HEK293 (cell line): ENCODE results near the gene PLCL1.

Experiments used
- CTCF ChIA-PET: fragments of 350-600 bp; formaldehyde crosslinking; extraction: SDS; loops from one replicate; lab custom pipeline; 2021; ENCODE audit warnings: antibody characterized with exemption; lab: Yijun Ruan, JAX
- POLR2A ChIA-PET: fragments of 300-600 bp; formaldehyde crosslinking; extraction: SDS; loops from one replicate; lab custom pipeline; 2020; ENCODE audit warnings: antibody characterized with exemption, inconsistent platforms; lab: Yijun Ruan, JAX
- H3K27ac ChIP-seq: fragments of 200-500 bp; sonication (Bioruptor generic); 2 replicates; pipeline ENCODE4 v1.5.1; 2014; ENCODE audit warnings: low read depth, low read length, control low read depth, inconsistent platforms; ENCODE audit errors: extremely low read depth
- H3K36me3 ChIP-seq, 2 experiments: fragments of 200-500 bp in 1 of 2; sonication (Bioruptor generic) in 1 of 2; 1 replicate in 1 of 2; 2 replicates in 1 of 2; pipeline ENCODE4 v1.5.1; 2014 to 2017; ENCODE audit warnings: inconsistent platforms in 2 of 2, low read length in 2 of 2; ENCODE audit not compliant: control insufficient read depth in 2 of 2, insufficient read depth in 1 of 2
- H3K4me1 ChIP-seq: fragments of 200-500 bp; sonication (Bioruptor generic); 2 replicates; pipeline ENCODE4 v1.5.1; 2014; ENCODE audit warnings: mild to moderate bottlenecking, low read length, inconsistent platforms; ENCODE audit not compliant: control insufficient read depth, insufficient read depth
- H3K4me3 ChIP-seq: 2 replicates; pipeline ENCODE4 v1.5.1; 2011; ENCODE audit warnings: low read depth, mild to moderate bottlenecking, control low read depth, low read length, moderate library complexity
- H3K9me3 ChIP-seq: fragments of 200-500 bp; sonication (Bioruptor generic); 2 replicates; pipeline ENCODE4 v1.5.1; 2014; ENCODE audit warnings: low read depth, low read length, inconsistent platforms; ENCODE audit not compliant: control insufficient read depth, insufficient read depth
- OSR2 ChIP-seq: fragments of 450-650 bp; formaldehyde crosslinking; IDR thresholded peaks from 2 replicates; pipeline ENCODE4 v1.5.1; 2016; ENCODE audit warnings: missing biosample characterization, missing genetic modification characterization
- SP3 ChIP-seq: fragments of 450-650 bp; formaldehyde crosslinking; IDR thresholded peaks from 2 replicates; pipeline ENCODE4 v1.5.1; 2016; ENCODE audit warnings: missing biosample characterization, missing genetic modification characterization
- YY2 ChIP-seq: fragments of 450-650 bp; formaldehyde crosslinking; IDR thresholded peaks from 2 replicates; pipeline ENCODE4 v1.5.1; 2016; ENCODE audit warnings: missing biosample characterization, missing genetic modification characterization
- ZBTB17 ChIP-seq: fragments of 450-650 bp; formaldehyde crosslinking; IDR thresholded peaks from 2 replicates; pipeline ENCODE4 v1.5.1; 2016; ENCODE audit warnings: missing biosample characterization, missing genetic modification characterization
- ZEB2 ChIP-seq: fragments of 450-650 bp; formaldehyde crosslinking; IDR thresholded peaks from 2 replicates; pipeline ENCODE4 v1.5.1; 2016; ENCODE audit warnings: missing biosample characterization, missing genetic modification characterization
- ZFP69B ChIP-seq: fragments of 450-650 bp; formaldehyde crosslinking; IDR thresholded peaks from 2 replicates; pipeline ENCODE4 v1.5.1; 2016; ENCODE audit warnings: missing biosample characterization, missing genetic modification characterization
- ZNF112 ChIP-seq: fragments of 450-650 bp; formaldehyde crosslinking; IDR thresholded peaks from 2 replicates; pipeline ENCODE4 v1.5.0; 2017; ENCODE audit warnings: missing biosample characterization, missing genetic modification characterization
- ZNF169 ChIP-seq: fragments of 450-650 bp; formaldehyde crosslinking; IDR thresholded peaks from 2 replicates; pipeline ENCODE4 v1.5.1; 2016; ENCODE audit warnings: missing biosample characterization, missing genetic modification characterization
- ZNF2 ChIP-seq: fragments of 450-650 bp; formaldehyde crosslinking; IDR thresholded peaks from 2 replicates; pipeline ENCODE4 v1.5.1; 2016; ENCODE audit warnings: missing biosample characterization, missing genetic modification characterization
- ZNF404 ChIP-seq: fragments of 450-650 bp; formaldehyde crosslinking; IDR thresholded peaks from 2 replicates; pipeline ENCODE4 v1.5.1; 2017; ENCODE audit warnings: missing biosample characterization, missing genetic modification characterization
- ZNF426 ChIP-seq: fragments of 450-650 bp; formaldehyde crosslinking; IDR thresholded peaks from 2 replicates; pipeline ENCODE4 v1.5.1; 2017; ENCODE audit warnings: missing biosample characterization, missing genetic modification characterization, mild to moderate bottlenecking, inconsistent platforms, moderate library complexity
- ZNF433 ChIP-seq: fragments of 450-650 bp; formaldehyde crosslinking; IDR thresholded peaks from 2 replicates; pipeline ENCODE4 v1.5.1; 2016; ENCODE audit warnings: missing biosample characterization, missing genetic modification characterization, low read depth
- ZNF654 ChIP-seq: fragments of 450-650 bp; formaldehyde crosslinking; IDR thresholded peaks from 2 replicates; pipeline ENCODE4 v1.5.1; 2016; ENCODE audit warnings: low read depth, missing biosample characterization, missing genetic modification characterization
- ZNF658 ChIP-seq: fragments of 450-650 bp; formaldehyde crosslinking; IDR thresholded peaks from 2 replicates; pipeline ENCODE4; 2016; ENCODE audit warnings: missing biosample characterization, missing genetic modification characterization
- ZSCAN23 ChIP-seq: fragments of 450-650 bp; formaldehyde crosslinking; IDR thresholded peaks from 2 replicates; pipeline ENCODE4 v1.5.1; 2016; ENCODE audit warnings: missing biosample characterization, missing genetic modification characterization
- ZSCAN30 ChIP-seq: fragments of 450-650 bp; IDR thresholded peaks from 2 replicates; pipeline ENCODE4 v1.5.1; 2018; ENCODE audit warnings: missing biosample characterization, mild to moderate bottlenecking, missing genetic modification characterization, moderate library complexity
- TF ChIP-seq, protein P1 (sequence below): fragments of 450-650 bp; formaldehyde crosslinking; IDR thresholded peaks from 2 replicates; pipeline ENCODE4 v1.5.1; 2016; ENCODE audit warnings: missing biosample characterization, missing genetic modification characterization
- TF ChIP-seq, protein P2 (sequence below): fragments of 450-650 bp; formaldehyde crosslinking; IDR thresholded peaks from 2 replicates; pipeline ENCODE4 v1.5.1; 2016; ENCODE audit warnings: missing biosample characterization, missing genetic modification characterization
- TF ChIP-seq, protein P3 (sequence below): fragments of 450-650 bp; formaldehyde crosslinking; IDR thresholded peaks from 2 replicates; pipeline ENCODE4 v1.5.1; 2016; ENCODE audit warnings: missing biosample characterization, missing genetic modification characterization
- TF ChIP-seq, protein P4 (sequence below): fragments of 450-650 bp; formaldehyde crosslinking; IDR thresholded peaks from 2 replicates; pipeline ENCODE4 v1.5.1; 2016; ENCODE audit warnings: missing biosample characterization, missing genetic modification characterization, low read depth

PLCL1 gene

DNA sequence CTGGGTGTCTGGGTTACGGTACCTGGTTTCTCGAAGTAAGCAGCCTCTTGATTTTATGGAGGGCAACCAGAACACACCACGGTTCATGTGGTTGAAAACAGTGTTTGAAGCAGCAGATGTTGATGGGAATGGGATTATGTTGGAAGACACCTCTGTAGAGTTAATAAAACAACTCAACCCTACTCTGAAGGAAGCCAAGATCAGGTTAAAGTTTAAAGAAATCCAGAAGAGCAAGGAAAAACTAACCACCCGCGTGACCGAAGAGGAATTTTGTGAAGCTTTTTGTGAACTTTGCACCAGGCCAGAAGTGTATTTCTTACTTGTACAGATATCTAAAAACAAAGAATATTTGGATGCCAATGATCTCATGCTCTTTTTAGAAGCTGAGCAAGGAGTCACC, 279.8 kb downstream of the PLCL1 start:
- CTCF ChIA-PET: no interaction called here
- TF ChIP-seq, protein P1, sequence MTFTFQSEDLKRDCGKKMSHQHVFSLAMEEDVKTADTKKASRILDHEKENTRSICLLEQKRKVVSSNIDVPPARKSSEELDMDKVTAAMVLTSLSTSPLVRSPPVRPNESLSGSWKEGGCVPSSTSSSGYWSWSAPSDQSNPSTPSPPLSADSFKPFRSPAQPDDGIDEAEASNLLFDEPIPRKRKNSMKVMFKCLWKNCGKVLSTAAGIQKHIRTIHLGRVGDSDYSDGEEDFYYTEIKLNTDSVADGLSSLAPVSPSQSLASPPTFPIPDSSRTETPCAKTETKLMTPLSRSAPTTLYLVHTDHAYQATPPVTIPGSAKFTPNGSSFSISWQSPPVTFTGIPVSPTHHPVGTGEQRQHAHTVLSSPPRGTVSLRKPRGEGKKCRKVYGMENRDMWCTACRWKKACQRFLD (tag by site-specific recombination): no peak
- TF ChIP-seq ZBTB17 (tag by site-specific recombination): no peak
- no peak for TF ChIP-seq ZEB2 (tag by site-specific recombination)
- no peak for TF ChIP-seq ZNF433 (tag by site-specific recombination)
- TF ChIP-seq ZSCAN30 (tag by site-specific recombination): no peak
- no peak for TF ChIP-seq ZNF169 (tag by site-specific recombination)
- no peak for TF ChIP-seq ZNF404 (tag by site-specific recombination)
- no peak for TF ChIP-seq OSR2 (tag by site-specific recombination)
- TF ChIP-seq, all 188 proteins: peak for 0
- H3K4me1 ChIP-seq: no peaks in the 10 kb centered on the region
- H3K27ac ChIP-seq: no peak overlapping the region
- POLR2A ChIA-PET: no interaction called here
- H3K4me3 ChIP-seq: no peak overlapping the region
- H3K36me3 ChIP-seq: no peaks in the 10 kb centered on the region
- no peaks in the 10 kb centered on the region for H3K9me3 ChIP-seq

DNA sequence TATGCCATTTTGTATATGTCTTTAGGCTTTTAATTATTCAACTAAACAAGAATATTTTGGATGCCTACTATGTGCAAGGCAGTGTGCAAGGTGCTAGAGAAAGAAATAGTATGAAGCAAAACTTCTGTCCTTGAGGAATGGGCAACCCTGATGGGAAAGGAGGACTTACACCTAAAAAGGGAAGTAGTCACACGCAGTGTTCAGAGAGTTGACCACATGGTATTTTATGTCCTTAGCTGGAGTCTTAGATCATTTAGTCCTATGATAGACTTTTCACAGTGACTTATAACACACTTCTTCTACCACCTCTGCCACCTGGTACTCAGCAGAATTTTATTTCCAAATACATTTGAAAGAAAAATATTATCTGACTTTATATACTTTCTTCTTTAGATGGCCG, 291.6 kb downstream of the PLCL1 start:
- TF ChIP-seq ZNF654 (tag by site-specific recombination): no peak
- TF ChIP-seq, protein P2, sequence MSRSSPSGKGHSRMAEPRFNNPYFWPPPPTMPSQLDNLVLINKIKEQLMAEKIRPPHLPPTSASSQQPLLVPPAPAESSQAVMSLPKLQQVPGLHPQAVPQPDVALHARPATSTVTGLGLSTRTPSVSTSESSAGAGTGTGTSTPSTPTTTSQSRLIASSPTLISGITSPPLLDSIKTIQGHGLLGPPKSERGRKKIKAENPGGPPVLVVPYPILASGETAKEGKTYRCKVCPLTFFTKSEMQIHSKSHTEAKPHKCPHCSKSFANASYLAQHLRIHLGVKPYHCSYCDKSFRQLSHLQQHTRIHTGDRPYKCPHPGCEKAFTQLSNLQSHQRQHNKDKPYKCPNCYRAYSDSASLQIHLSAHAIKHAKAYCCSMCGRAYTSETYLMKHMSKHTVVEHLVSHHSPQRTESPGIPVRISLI (tag by site-specific recombination): no peak
- TF ChIP-seq, all 188 proteins: peak for 0
- Histone ChIP-seq H3K36me3 (no peaks in the 10 kb centered on the region), H3K9me3 (no peaks in the 10 kb centered on the region), H3K27ac (no peak overlapping the region), H3K4me1 (no peaks in the 10 kb centered on the region), H3K4me3 (no peak overlapping the region)
- POLR2A ChIA-PET: no interaction called here
- CTCF ChIA-PET: no interaction called here

DNA sequence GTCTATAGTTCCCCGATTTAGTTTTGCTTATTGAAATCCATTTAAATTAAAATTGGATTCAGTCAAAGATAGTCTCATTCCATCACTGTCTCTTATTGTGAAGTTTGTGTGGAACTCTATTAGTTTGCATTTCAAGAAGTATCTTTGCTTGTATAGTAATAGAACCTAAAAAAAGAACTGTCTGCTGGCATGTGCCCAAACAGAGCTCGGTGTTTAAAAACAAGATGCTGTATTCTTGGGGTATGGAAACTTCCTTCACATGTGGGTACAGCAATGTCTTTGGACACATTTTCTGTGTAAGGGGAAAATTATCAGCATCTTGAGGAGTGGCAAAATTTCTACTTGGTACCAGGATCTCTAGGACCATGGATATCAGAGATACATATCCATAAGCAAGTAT, 292.6 kb downstream of the PLCL1 start:
- Histone ChIP-seq H3K4me3 (no peak overlapping the region), H3K9me3 (no peaks in the 10 kb centered on the region), H3K36me3 (no peaks in the 10 kb centered on the region), H3K4me1 (no peaks in the 10 kb centered on the region), H3K27ac (no peak overlapping the region)
- ChIA-PET CTCF (interaction anchor here (1.8 kb wide), 1 partner anchor 8 kb away, joined by 5 read pairs; no protein-coding TSS in a partner anchor), POLR2A (no interaction called here)
- TF ChIP-seq ZNF112 (tag by site-specific recombination) (no peak), YY2 (no peak), ZNF658 (no peak), SP3 (no peak), ZFP69B (tag by site-specific recombination) (no peak), ZNF426 (tag by site-specific recombination) (no peak), ZSCAN23 (tag by site-specific recombination) (no peak), ZNF2 (tag by site-specific recombination) (no peak)
- TF ChIP-seq, protein P3, sequence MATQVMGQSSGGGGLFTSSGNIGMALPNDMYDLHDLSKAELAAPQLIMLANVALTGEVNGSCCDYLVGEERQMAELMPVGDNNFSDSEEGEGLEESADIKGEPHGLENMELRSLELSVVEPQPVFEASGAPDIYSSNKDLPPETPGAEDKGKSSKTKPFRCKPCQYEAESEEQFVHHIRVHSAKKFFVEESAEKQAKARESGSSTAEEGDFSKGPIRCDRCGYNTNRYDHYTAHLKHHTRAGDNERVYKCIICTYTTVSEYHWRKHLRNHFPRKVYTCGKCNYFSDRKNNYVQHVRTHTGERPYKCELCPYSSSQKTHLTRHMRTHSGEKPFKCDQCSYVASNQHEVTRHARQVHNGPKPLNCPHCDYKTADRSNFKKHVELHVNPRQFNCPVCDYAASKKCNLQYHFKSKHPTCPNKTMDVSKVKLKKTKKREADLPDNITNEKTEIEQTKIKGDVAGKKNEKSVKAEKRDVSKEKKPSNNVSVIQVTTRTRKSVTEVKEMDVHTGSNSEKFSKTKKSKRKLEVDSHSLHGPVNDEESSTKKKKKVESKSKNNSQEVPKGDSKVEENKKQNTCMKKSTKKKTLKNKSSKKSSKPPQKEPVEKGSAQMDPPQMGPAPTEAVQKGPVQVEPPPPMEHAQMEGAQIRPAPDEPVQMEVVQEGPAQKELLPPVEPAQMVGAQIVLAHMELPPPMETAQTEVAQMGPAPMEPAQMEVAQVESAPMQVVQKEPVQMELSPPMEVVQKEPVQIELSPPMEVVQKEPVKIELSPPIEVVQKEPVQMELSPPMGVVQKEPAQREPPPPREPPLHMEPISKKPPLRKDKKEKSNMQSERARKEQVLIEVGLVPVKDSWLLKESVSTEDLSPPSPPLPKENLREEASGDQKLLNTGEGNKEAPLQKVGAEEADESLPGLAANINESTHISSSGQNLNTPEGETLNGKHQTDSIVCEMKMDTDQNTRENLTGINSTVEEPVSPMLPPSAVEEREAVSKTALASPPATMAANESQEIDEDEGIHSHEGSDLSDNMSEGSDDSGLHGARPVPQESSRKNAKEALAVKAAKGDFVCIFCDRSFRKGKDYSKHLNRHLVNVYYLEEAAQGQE (tag by site-specific recombination): no peak
- TF ChIP-seq, protein P4, sequence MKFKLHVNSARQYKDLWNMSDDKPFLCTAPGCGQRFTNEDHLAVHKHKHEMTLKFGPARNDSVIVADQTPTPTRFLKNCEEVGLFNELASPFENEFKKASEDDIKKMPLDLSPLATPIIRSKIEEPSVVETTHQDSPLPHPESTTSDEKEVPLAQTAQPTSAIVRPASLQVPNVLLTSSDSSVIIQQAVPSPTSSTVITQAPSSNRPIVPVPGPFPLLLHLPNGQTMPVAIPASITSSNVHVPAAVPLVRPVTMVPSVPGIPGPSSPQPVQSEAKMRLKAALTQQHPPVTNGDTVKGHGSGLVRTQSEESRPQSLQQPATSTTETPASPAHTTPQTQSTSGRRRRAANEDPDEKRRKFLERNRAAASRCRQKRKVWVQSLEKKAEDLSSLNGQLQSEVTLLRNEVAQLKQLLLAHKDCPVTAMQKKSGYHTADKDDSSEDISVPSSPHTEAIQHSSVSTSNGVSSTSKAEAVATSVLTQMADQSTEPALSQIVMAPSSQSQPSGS: no peak
